ENCODE results near the gene EEF1AKMT3. TPM values are rescaled to one million over a fixed set of nuclear protein-coding genes. Genes with fewer than 3 reads are reported as not detected.
A peak's percentile ranks its signal among the peaks of the same experiment; 100 is the strongest.

Gene EEF1AKMT3
- total RNA-seq, 2 donors from 2014 or later = 3.7 to 5.8 TPM

GRCh38 chr12:57775563-57776246, 3.3 kb downstream of the EEF1AKMT3 start:
- Histone ChIP-seq H3K4me1 (ENCODE audit: control insufficient read depth, insufficient read depth, low read length) (no peaks in the 10 kb centered on the region), H3K9ac (ENCODE audit: extremely low read depth, low read length, poor library complexity, severe bottlenecking) (no peak overlapping the region), H3K27ac (ENCODE audit: low read depth, low read length) (no peak overlapping the region), H3K27me3 (ENCODE audit: control insufficient read depth, insufficient read depth, low read length, poor library complexity, severe bottlenecking) (no peaks in the 10 kb centered on the region), H3K4me3 (ENCODE audit: low read length) (no peak overlapping the region), H3K9me3 (ENCODE audit: control insufficient read depth, low read length) (no peaks in the 10 kb centered on the region), H3K36me3 (ENCODE audit: control insufficient read depth, insufficient read depth, low read length) (peaks cover 3% of the 10 kb centered on the region)
- Mint-ChIP-seq H3K36me3 (ENCODE audit: low read depth) (peaks cover 3% of the 10 kb centered on the region), H3K27ac (no peak overlapping the region), H3K4me1 (peaks cover 6% of the 10 kb centered on the region), H3K9me3 (no peaks in the 10 kb centered on the region), H3K27me3 (ENCODE audit: insufficient read depth) (no peaks in the 10 kb centered on the region), H3K4me3 (no peak overlapping the region)
- TF ChIP-seq CTCF (conservative IDR thresholded peaks at IDR 0.05) = peak; percentile 66
- DNase-seq = no peak
- WGBS, 2 experiments (ENCODE audit: insufficient coverage in 1 of 2, insufficient read length in 1 of 2) = 85% methylated on average over 4 of the region's 4 CpGs

GRCh38 chr12:57776247-57776587, 3.8 kb downstream of the EEF1AKMT3 start:
- no peaks in the 10 kb centered on the region for H3K27me3 ChIP-seq (ENCODE audit: control insufficient read depth, insufficient read depth, low read length, poor library complexity, severe bottlenecking)
- H3K27ac ChIP-seq (ENCODE audit: low read depth, low read length) = no peak overlapping the region
- 75 to 78% methylated on average over 2 of the region's 2 CpGs for WGBS, 2 experiments (ENCODE audit: insufficient coverage in 1 of 2, insufficient read length in 1 of 2)
- no peak overlapping the region for H3K9ac ChIP-seq (ENCODE audit: extremely low read depth, low read length, poor library complexity, severe bottlenecking)
- no peak for DNase-seq
- Mint-ChIP-seq H3K9me3 (no peaks in the 10 kb centered on the region), H3K27me3 (ENCODE audit: insufficient read depth) (no peaks in the 10 kb centered on the region), H3K27ac (no peak overlapping the region), H3K4me3 (no peak overlapping the region), H3K36me3 (ENCODE audit: low read depth) (peaks cover 3% of the 10 kb centered on the region), H3K4me1 (peaks cover 6% of the 10 kb centered on the region)
- H3K9me3 ChIP-seq (ENCODE audit: control insufficient read depth, low read length) = no peaks in the 10 kb centered on the region
- no peaks in the 10 kb centered on the region for H3K4me1 ChIP-seq (ENCODE audit: control insufficient read depth, insufficient read depth, low read length)
- H3K36me3 ChIP-seq (ENCODE audit: control insufficient read depth, insufficient read depth, low read length) = no peaks in the 10 kb centered on the region
- H3K4me3 ChIP-seq (ENCODE audit: low read length) = no peak overlapping the region
- no peak for TF ChIP-seq CTCF (conservative IDR thresholded peaks at IDR 0.05)

- Mint-ChIP-seq H3K27ac (no peak overlapping the region), H3K4me3 (no peak overlapping the region), H3K4me1 (peaks cover 2% of the 10 kb centered on the region), H3K9me3 (no peaks in the 10 kb centered on the region), H3K36me3 (ENCODE audit: low read depth) (peaks cover 3% of the 10 kb centered on the region), H3K27me3 (ENCODE audit: insufficient read depth) (no peaks in the 10 kb centered on the region)
- Histone ChIP-seq H3K4me1 (ENCODE audit: control insufficient read depth, insufficient read depth, low read length) (no peaks in the 10 kb centered on the region), H3K27ac (ENCODE audit: low read depth, low read length) (no peak overlapping the region), H3K36me3 (ENCODE audit: control insufficient read depth, insufficient read depth, low read length) (no peaks in the 10 kb centered on the region), H3K27me3 (ENCODE audit: control insufficient read depth, insufficient read depth, low read length, poor library complexity, severe bottlenecking) (no peaks in the 10 kb centered on the region), H3K4me3 (ENCODE audit: low read length) (no peak overlapping the region), H3K9me3 (ENCODE audit: control insufficient read depth, low read length) (no peaks in the 10 kb centered on the region), H3K9ac (ENCODE audit: extremely low read depth, low read length, poor library complexity, severe bottlenecking) (no peak overlapping the region)
- 91 to 94% methylated on average over 6 to 7 of the region's 7 CpGs for WGBS, 2 experiments (ENCODE audit: insufficient coverage in 1 of 2, insufficient read length in 1 of 2)
- no peak for DNase-seq
- TF ChIP-seq CTCF (conservative IDR thresholded peaks at IDR 0.05) = no peak
Measured at GRCh38 chr12:57777367-57777766, 5.0 kb downstream of the EEF1AKMT3 start.

All from endodermal cell (in vitro differentiated cells).